Testis (tissue), 3 donors: ENCODE results near the gene OR52N4. TPM values are rescaled to one million over a fixed set of nuclear protein-coding genes. Genes with fewer than 3 reads are reported as not detected.

Experiments used
- DNase-seq: peaks from one replicate; pipeline ENCODE4 v3.0.0-alpha.2; 2019
- H3K27ac ChIP-seq, 2 donors: fragments of 200-600 bp; sonication (generic); one replicate each; pipeline ENCODE4 v1.5.1; 2019
- H3K27me3 ChIP-seq: fragments of 200-600 bp; sonication (generic); one replicate; pipeline ENCODE4 v1.5.1; 2019
- H3K36me3 ChIP-seq: fragments of 200-600 bp; sonication (generic); one replicate; pipeline ENCODE4 v1.5.1; 2017; ENCODE audit warnings: low read depth; ENCODE audit errors: missing control alignments
- H3K4me1 ChIP-seq: fragments of 200-600 bp; sonication (generic); one replicate; pipeline ENCODE4 v1.5.1; 2019
- H3K4me3 ChIP-seq, 2 donors: fragments of 200-600 bp; sonication (generic); one replicate each; pipeline ENCODE4 v1.5.1; 2017 to 2019
- H3K9me3 ChIP-seq: fragments of 200-600 bp; sonication (generic); one replicate; pipeline ENCODE4 v1.5.1; 2017
- CTCF ChIP-seq, 3 experiments: fragments of 450-650 bp in 2 of 3; fragments of 200-600 bp in 1 of 3; sonication (generic) in 1 of 3; IDR thresholded peaks; one replicate each; pipeline ENCODE4 v1.5.1; 2016 to 2019; ENCODE audit warnings: antibody characterized with exemption in 3 of 3, mild to moderate bottlenecking in 2 of 3, moderate library complexity in 1 of 3
- POLR2A ChIP-seq: fragments of 450-650 bp; IDR thresholded peaks from one replicate; pipeline ENCODE4 v1.6.1; 2017; ENCODE audit warnings: antibody characterized with exemption, mild to moderate bottlenecking, moderate library complexity
- WGBS, 2 donors: methylation state at CpG; one replicate each; pipeline ENCODE4 v1.1.5; 2018; 5-methylcytosine and 5-hydroxymethylcytosine counted together
- intact Hi-C: fragments of 100-400 bp; cut with DNase I; formaldehyde crosslinking; loops from one replicate; pipeline ENCODE4 v1.15.1; 2023; ENCODE audit warnings: low total_unique reads
- polyA plus RNA-seq: library from polyadenylated mRNA; stranded (reverse); fragments of 350-450 nt; fragmentation: Illumina TruSeq; extraction: RNeasy Lipid Tissue Mini Kit (QIAGEN cat#74804); gene quantifications from one replicate; pipeline ENCODE4 v1.2.3, GENCODE V29; 2014; ENCODE audit warnings: low read depth, low replicate concordance; ENCODE audit not compliant: insufficient read depth
- total RNA-seq, 2 donors: library from RNA; depleted of rRNA; stranded (reverse); fragments of >200 nt; gene quantifications; one replicate each; pipeline ENCODE4 v1.2.3, GENCODE V29; 2016

Gene OR52N4
- total and polyA plus RNA-seq, 3 donors from 2014 or later = 0.44 to 1.1 TPM; not detected in 1

DNA sequence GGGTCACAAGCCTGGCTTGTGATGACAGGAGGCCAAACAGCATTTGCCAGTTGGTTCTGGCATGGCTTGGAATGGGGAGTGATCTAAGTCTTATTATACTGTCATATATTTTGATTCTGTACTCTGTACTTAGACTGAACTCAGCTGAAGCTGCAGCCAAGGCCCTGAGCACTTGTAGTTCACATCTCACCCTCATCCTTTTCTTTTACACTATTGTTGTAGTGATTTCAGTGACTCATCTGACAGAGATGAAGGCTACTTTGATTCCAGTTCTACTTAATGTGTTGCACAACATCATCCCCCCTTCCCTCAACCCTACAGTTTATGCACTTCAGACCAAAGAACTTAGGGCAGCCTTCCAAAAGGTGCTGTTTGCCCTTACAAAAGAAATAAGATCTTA is 17.0 kb upstream of the OR52N4 start:
- Histone ChIP-seq H3K27ac (no peak overlapping the region), H3K4me3 (no peak overlapping the region), H3K4me1 (no peaks in the 10 kb centered on the region), H3K9me3 (no peaks in the 10 kb centered on the region), H3K36me3 (no peaks in the 10 kb centered on the region), H3K27me3 (no peaks in the 10 kb centered on the region)
- DNase-seq = no peak
- TF ChIP-seq POLR2A (no peak), CTCF (IDR thresholded peaks at IDR 0.05) (no peak)
- intact Hi-C loops = no loop called here

- TF ChIP-seq CTCF (IDR thresholded peaks at IDR 0.05) (no peak), POLR2A (no peak)
- no peaks in the 10 kb centered on the region for H3K27me3 ChIP-seq
- intact Hi-C loops = no loop called here
- DNase-seq = no peak
- H3K9me3 ChIP-seq = no peaks in the 10 kb centered on the region
- no peak overlapping the region for H3K27ac ChIP-seq
- no peak overlapping the region for H3K4me3 ChIP-seq
- WGBS, 2 donors = 75 to 88% methylated on average over 6 of the region's 6 CpGs
- no peaks in the 10 kb centered on the region for H3K4me1 ChIP-seq
- H3K36me3 ChIP-seq = no peaks in the 10 kb centered on the region
Observed at GRCh38 chr11:5737670-5738392, 16.2 kb upstream of the OR52N4 start.

DNA sequence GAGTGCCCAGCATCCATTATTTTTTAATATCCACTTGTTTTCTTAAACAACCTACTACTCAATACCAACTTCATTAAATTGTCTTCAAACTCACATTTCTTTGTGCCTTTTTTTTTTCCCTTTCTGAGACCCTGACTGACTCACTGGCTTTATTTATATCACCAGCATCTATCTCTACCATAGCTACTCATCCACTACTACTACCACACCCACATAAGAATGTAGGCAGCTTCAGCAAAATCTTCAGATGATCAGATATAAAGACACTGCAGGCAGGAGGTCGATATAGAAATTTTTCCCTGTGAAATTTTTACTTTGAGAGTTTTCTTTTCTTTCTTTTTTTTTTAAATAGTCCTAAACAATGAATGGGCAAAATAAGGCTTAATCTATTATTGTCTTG is 15.6 kb upstream of the OR52N4 start:
- no peak overlapping the region for H3K4me3 ChIP-seq
- H3K36me3 ChIP-seq = no peaks in the 10 kb centered on the region
- intact Hi-C loops = no loop called here
- 81 to 83% methylated on average over 1 of the region's 1 CpG for WGBS, 2 donors
- no peaks in the 10 kb centered on the region for H3K9me3 ChIP-seq
- no peak for TF ChIP-seq POLR2A
- TF ChIP-seq CTCF (IDR thresholded peaks at IDR 0.05) = no peak
- no peaks in the 10 kb centered on the region for H3K27me3 ChIP-seq
- H3K4me1 ChIP-seq = no peaks in the 10 kb centered on the region
- no peak overlapping the region for H3K27ac ChIP-seq
- no peak for DNase-seq

DNA sequence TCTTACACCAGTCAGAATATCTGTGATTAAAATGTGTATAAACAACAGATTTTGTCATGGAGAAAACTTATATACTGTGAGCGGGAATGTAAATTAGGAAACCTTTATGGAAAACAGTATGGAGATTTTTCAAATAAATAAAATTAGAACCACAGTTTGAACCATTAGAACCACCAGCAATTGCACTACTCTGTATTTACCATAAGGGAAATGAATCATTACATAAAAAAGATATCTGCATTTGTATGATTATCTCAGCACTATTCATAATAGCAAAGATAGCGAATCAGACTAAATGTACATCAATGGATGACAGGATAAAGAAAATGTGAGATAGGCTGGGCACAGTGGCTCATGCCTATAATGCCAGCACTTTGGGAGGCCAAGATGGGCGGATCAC is 7.4 kb upstream of the OR52N4 start:
- no peaks in the 10 kb centered on the region for H3K9me3 ChIP-seq
- H3K36me3 ChIP-seq = no peaks in the 10 kb centered on the region
- no peak overlapping the region for H3K27ac ChIP-seq
- intact Hi-C loops = no loop called here
- 78 to 88% methylated on average over 3 of the region's 3 CpGs for WGBS, 2 donors
- no peaks in the 10 kb centered on the region for H3K27me3 ChIP-seq
- DNase-seq = no peak
- H3K4me3 ChIP-seq = no peak overlapping the region
- no peaks in the 10 kb centered on the region for H3K4me1 ChIP-seq
- TF ChIP-seq POLR2A = no peak
- TF ChIP-seq CTCF (IDR thresholded peaks at IDR 0.05) = no peak

- TF ChIP-seq CTCF (IDR thresholded peaks at IDR 0.05) = no peak
- Histone ChIP-seq H3K4me3 (no peak overlapping the region), H3K4me1 (no peaks in the 10 kb centered on the region), H3K27me3 (no peaks in the 10 kb centered on the region), H3K36me3 (no peaks in the 10 kb centered on the region), H3K9me3 (no peaks in the 10 kb centered on the region), H3K27ac (no peak overlapping the region)
- no peak for DNase-seq
- intact Hi-C loops = no loop called here
- 83 to 91% methylated on average over 3 of the region's 3 CpGs for WGBS, 2 donors
Observed at GRCh38 chr11:5749836-5750235, 4.2 kb upstream of the OR52N4 start.
